ENCODE results near the gene ESRRG. TPM values are rescaled to one million over a fixed set of nuclear protein-coding genes. Genes with fewer than 3 reads are reported as not detected.

Gene ESRRG
- polyA plus RNA-seq, 1 donor from 2014 or later: 3.7 TPM

DNA sequence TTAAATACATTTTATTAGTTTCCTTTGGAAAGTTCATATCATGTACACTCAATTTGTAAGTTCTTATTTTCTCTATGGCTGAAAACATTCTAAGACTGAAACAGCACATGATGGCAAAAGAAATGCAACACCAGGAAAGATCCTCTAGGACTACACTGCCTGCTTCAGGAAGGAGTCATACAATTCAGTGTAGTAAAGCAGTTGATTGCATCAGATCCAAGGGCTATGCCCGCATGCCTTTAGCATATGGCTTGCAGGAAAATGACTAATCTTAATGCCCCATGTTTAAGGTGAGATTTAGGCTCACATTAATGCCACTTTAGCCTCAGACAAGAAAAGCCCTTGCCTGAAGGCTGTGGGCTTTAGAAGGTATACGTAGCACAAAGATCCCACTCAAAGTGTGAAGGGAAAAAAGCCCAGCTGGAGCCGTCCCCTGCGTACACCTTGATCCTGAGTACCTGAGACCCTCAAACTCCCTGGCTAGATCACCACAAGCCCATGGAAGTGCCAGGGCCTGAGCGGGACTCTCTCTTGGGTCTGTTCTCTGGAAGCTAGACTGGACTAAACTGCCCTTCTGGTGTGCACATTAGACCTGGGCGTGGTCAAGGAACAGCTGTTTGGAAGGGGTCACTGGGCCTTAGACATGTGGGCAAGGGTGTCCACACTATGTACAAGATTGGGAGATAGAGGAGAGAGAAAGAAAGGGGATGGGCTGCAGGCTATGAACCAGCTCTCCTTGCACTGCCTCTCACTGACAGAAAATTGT lies 52.9 kb downstream of the ESRRG start:
- no peak overlapping the region for H3K27ac ChIP-seq (ENCODE audit: low read length)
- H4K20me1 ChIP-seq (ENCODE audit: insufficient read depth): no peaks in the 10 kb centered on the region
- no peak overlapping the region for H2AFZ ChIP-seq (ENCODE audit: low read depth, low read length)
- no peaks in the 10 kb centered on the region for H3K27me3 ChIP-seq (ENCODE audit: insufficient read depth, low read depth, low read length)
- peaks cover 4% of the 10 kb centered on the region for H3K9me3 ChIP-seq (ENCODE audit: low read length)
- H3K4me2 ChIP-seq (ENCODE audit: low read length): no peak overlapping the region
- H3K9me2 ChIP-seq (ENCODE audit: insufficient read depth, low read length): no peaks in the 10 kb centered on the region
- TF ChIP-seq, protein P1, sequence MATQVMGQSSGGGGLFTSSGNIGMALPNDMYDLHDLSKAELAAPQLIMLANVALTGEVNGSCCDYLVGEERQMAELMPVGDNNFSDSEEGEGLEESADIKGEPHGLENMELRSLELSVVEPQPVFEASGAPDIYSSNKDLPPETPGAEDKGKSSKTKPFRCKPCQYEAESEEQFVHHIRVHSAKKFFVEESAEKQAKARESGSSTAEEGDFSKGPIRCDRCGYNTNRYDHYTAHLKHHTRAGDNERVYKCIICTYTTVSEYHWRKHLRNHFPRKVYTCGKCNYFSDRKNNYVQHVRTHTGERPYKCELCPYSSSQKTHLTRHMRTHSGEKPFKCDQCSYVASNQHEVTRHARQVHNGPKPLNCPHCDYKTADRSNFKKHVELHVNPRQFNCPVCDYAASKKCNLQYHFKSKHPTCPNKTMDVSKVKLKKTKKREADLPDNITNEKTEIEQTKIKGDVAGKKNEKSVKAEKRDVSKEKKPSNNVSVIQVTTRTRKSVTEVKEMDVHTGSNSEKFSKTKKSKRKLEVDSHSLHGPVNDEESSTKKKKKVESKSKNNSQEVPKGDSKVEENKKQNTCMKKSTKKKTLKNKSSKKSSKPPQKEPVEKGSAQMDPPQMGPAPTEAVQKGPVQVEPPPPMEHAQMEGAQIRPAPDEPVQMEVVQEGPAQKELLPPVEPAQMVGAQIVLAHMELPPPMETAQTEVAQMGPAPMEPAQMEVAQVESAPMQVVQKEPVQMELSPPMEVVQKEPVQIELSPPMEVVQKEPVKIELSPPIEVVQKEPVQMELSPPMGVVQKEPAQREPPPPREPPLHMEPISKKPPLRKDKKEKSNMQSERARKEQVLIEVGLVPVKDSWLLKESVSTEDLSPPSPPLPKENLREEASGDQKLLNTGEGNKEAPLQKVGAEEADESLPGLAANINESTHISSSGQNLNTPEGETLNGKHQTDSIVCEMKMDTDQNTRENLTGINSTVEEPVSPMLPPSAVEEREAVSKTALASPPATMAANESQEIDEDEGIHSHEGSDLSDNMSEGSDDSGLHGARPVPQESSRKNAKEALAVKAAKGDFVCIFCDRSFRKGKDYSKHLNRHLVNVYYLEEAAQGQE (IDR thresholded peaks at IDR 0.05; ENCODE audit: borderline replicate concordance): no peak
- TF ChIP-seq RAD21 (conservative IDR thresholded peaks at IDR 0.05): no peak
- TF ChIP-seq SMC3 (conservative IDR thresholded peaks at IDR 0.05; ENCODE audit: poor library complexity): no peak
- no peak for TF ChIP-seq TAF1 (IDR thresholded peaks at IDR 0.05; ENCODE audit: low read depth)
- TF ChIP-seq EP300 (conservative IDR thresholded peaks at IDR 0.05; ENCODE audit: poor library complexity, severe bottlenecking): no peak
- no peak for TF ChIP-seq POLR2AphosphoS5 (IDR thresholded peaks at IDR 0.05)
- no peak for TF ChIP-seq MXI1 (conservative IDR thresholded peaks at IDR 0.05; ENCODE audit: poor library complexity, severe bottlenecking)
- TF ChIP-seq, protein P2, sequence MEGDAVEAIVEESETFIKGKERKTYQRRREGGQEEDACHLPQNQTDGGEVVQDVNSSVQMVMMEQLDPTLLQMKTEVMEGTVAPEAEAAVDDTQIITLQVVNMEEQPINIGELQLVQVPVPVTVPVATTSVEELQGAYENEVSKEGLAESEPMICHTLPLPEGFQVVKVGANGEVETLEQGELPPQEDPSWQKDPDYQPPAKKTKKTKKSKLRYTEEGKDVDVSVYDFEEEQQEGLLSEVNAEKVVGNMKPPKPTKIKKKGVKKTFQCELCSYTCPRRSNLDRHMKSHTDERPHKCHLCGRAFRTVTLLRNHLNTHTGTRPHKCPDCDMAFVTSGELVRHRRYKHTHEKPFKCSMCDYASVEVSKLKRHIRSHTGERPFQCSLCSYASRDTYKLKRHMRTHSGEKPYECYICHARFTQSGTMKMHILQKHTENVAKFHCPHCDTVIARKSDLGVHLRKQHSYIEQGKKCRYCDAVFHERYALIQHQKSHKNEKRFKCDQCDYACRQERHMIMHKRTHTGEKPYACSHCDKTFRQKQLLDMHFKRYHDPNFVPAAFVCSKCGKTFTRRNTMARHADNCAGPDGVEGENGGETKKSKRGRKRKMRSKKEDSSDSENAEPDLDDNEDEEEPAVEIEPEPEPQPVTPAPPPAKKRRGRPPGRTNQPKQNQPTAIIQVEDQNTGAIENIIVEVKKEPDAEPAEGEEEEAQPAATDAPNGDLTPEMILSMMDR (IDR thresholded peaks at IDR 0.05; ENCODE audit: poor library complexity, severe bottlenecking): no peak
- TF ChIP-seq EZH2 (IDR thresholded peaks at IDR 0.05; ENCODE audit: borderline replicate concordance, insufficient read depth, low read length, poor library complexity, severe bottlenecking): no peak
- no peaks in the 10 kb centered on the region for H3F3A ChIP-seq (ENCODE audit: insufficient read depth, low read length, poor library complexity, severe bottlenecking)
- no peak overlapping the region for H3K9ac ChIP-seq (ENCODE audit: low read length)
- no peak overlapping the region for H3K4me3 ChIP-seq (ENCODE audit: low read length)
- no peaks in the 10 kb centered on the region for H3K79me2 ChIP-seq (replicated peaks; ENCODE audit: insufficient read depth, low read length)
- H3K36me3 ChIP-seq (ENCODE audit: insufficient read depth, low read length): no peaks in the 10 kb centered on the region

DNA sequence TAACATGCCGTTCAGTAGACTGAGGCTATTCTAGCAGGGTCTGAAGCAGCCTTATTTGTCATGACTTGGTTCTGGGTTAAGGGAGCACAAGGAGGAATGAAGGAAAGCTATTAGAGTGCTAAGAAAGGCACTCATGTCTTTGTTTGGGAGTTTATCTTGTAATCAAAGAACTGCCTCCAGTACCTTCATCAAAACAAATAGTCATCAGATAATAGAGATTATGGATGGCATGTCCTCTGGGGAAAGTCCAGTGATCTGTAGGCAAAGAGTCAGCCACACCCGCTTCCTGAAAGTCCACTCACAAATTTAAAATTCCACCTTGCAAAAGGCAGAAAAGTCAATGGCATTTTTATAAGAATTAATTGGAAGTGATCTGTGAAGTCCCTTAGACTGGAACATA lies 56.8 kb downstream of the ESRRG start:
- H3K9me2 ChIP-seq (ENCODE audit: insufficient read depth, low read length): no peaks in the 10 kb centered on the region
- no peaks in the 10 kb centered on the region for H4K20me1 ChIP-seq (ENCODE audit: insufficient read depth)
- H3K27ac ChIP-seq (ENCODE audit: low read length): no peak overlapping the region
- H3K9me3 ChIP-seq (ENCODE audit: low read length): no peaks in the 10 kb centered on the region
- H3K36me3 ChIP-seq (ENCODE audit: insufficient read depth, low read length): no peaks in the 10 kb centered on the region
- no peak overlapping the region for H2AFZ ChIP-seq (ENCODE audit: low read depth, low read length)
- no peak overlapping the region for H3K4me2 ChIP-seq (ENCODE audit: low read length)
- H3K79me2 ChIP-seq (replicated peaks; ENCODE audit: insufficient read depth, low read length): no peaks in the 10 kb centered on the region
- H3K27me3 ChIP-seq (ENCODE audit: insufficient read depth, low read depth, low read length): no peaks in the 10 kb centered on the region
- H3F3A ChIP-seq (ENCODE audit: insufficient read depth, low read length, poor library complexity, severe bottlenecking): no peaks in the 10 kb centered on the region
- no peak overlapping the region for H3K4me3 ChIP-seq (ENCODE audit: low read length)
- TF ChIP-seq EZH2 (IDR thresholded peaks at IDR 0.05; ENCODE audit: borderline replicate concordance, insufficient read depth, low read length, poor library complexity, severe bottlenecking): no peak
- TF ChIP-seq TAF1 (IDR thresholded peaks at IDR 0.05; ENCODE audit: low read depth): no peak
- TF ChIP-seq, protein P1 (IDR thresholded peaks at IDR 0.05; ENCODE audit: borderline replicate concordance): no peak
- TF ChIP-seq EP300 (conservative IDR thresholded peaks at IDR 0.05; ENCODE audit: poor library complexity, severe bottlenecking): no peak
- TF ChIP-seq POLR2AphosphoS5 (IDR thresholded peaks at IDR 0.05): no peak
- no peak for TF ChIP-seq RAD21 (conservative IDR thresholded peaks at IDR 0.05)
- TF ChIP-seq, protein P2 (IDR thresholded peaks at IDR 0.05; ENCODE audit: poor library complexity, severe bottlenecking): no peak
- no peak for TF ChIP-seq MXI1 (conservative IDR thresholded peaks at IDR 0.05; ENCODE audit: poor library complexity, severe bottlenecking)
- H3K9ac ChIP-seq (ENCODE audit: low read length): no peak overlapping the region
